HG03558 (cell line): ENCODE results near the gene ZNF212.
"Not testable (repeated sequence)": the region's sequence is repeated elsewhere in the genome, so short reads cannot be mapped to it uniquely, and the experiment has no call there.

Source experiments
- ATAC-seq: cut with Tn5 transposase; IDR thresholded peaks from one replicate; pipeline ENCODE4 v1.9.1; 2021; ENCODE audit warnings: moderate number of reproducible peaks; ENCODE audit not compliant: unreplicated experiment; ENCODE audit errors: extremely low read depth

The ZNF212 gene

GRCh38 chr7:149218469-149219420, 20.7 kb upstream of the ZNF212 start:
- no peak for ATAC-seq

GRCh38 chr7:149220534-149220933, 18.9 kb upstream of the ZNF212 start:
- ATAC-seq: no peak

- no peak for ATAC-seq
These were observed 16.3 kb upstream of the ZNF212 start for GRCh38 chr7:149223176-149223575.

GRCh38 chr7:149223761-149224160, 15.7 kb upstream of the ZNF212 start:
- ATAC-seq: no peak

GRCh38 chr7:149224352-149224751, 15.1 kb upstream of the ZNF212 start:
- no peak for ATAC-seq

- ATAC-seq: no peak
These were observed 14.3 kb upstream of the ZNF212 start for GRCh38 chr7:149225106-149225505.

- ATAC-seq: no peak
These were observed 13.8 kb upstream of the ZNF212 start for GRCh38 chr7:149225656-149226055.

GRCh38 chr7:149226366-149226765, 13.1 kb upstream of the ZNF212 start:
- not testable (repeated sequence) for ATAC-seq

GRCh38 chr7:149226840-149227494, 12.5 kb upstream of the ZNF212 start:
- no peak for ATAC-seq

DNA sequence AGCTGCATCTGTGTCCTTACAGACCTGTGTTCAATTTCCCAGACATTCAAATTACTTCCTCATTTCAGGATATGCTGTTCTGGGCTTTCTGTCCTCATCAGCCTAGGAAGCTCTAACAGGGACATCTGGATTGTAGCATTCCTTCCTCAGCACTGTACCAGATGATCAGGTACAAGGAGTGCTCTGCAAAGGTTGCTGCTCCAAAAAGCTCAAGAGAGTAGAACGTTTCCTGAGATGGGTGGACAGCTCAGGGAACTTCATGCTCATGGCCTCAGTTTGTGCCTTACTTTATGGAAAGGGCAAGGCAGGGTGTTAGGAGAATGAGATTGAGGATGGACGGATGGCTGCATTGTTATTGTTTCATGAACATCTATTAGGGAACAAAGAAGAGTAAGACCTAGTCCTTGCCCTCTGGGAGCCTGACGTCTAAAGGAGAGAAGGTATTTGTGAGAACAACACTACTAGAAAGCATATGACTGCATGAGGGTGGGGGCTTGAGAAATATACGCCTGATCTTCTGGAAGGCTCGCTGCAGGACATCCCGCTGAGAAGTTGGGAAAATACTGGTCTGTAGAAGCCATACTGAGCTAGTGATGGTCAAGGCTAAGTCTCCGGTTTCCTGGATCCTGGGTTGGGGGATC, 10.5 kb upstream of the ZNF212 start:
- ATAC-seq: no peak

DNA sequence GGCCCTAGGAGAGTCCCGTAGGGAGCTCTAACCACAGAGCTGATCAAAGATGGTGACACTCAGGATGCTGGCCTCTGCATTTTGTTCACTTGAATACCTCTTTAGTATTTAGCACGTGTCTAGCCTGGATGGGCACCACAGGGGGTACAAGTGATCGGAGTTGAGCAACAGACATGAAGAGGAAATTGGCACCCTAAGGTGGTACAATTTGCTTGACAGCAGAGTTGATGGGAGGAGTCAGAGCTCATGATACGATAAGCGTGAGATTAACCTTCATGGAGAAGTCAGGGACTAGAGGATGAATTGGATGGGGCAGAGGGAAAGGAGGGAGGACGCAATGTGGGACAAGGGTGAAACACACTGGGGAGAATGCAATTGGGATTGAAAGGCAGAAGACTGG, 9.9 kb upstream of the ZNF212 start:
- no peak for ATAC-seq

- ATAC-seq: no peak
These were observed 7.1 kb upstream of the ZNF212 start for GRCh38 chr7:149232362-149232761.

DNA sequence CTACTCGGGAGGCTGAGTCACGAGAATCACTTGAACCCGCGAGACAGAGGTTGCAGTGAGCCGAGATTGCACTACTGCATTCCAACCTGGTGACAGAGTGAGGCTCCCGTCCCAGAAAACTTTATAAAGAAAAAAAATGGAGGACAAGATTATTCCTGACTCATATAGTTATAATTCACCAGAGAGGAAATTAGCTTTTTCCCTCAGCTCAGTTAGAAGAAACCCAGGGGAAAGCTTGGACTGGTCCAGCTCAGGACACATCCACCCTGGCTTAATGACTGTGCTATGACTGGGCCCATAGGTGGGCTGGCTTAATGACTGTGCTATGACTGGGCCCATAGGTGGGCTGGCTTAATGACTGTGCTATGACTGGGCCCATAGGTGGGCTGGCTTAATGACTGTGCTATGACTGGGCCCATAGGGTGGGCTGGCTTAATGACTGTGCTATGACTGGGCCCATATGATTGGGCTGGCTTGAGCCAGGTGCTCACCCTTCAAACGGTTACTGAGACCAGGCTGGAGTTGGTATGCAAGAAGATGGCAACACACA, 5.7 kb upstream of the ZNF212 start:
- not testable (repeated sequence) for ATAC-seq

GRCh38 chr7:149237502-149237901, 1.9 kb upstream of the ZNF212 start:
- ATAC-seq: no peak

- ATAC-seq: no peak
These were observed 1.4 kb upstream of the ZNF212 start for GRCh38 chr7:149238051-149238450.

GRCh38 chr7:149240637-149241036, 1.2 kb downstream of the ZNF212 start:
- no peak for ATAC-seq

DNA sequence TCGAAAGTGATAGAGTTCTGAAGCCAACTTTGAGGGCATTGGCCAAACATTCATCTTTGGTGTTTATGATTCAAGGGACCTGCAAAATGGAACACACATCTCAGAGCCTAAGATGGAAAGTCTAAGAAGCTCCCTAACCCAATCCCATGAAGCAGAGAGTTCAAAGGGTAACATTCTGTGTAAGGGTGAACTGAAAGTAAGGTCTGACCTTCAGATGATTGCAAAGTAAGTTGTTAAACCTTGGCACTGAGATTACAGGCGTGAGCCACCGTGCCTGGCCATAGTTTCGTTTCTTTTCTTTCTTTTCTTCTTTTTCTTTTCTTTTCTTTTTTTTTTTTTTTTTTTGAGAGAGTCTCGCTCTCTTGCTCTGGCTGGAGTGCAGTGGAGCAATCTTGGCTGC, 2.2 kb downstream of the ZNF212 start:
- ATAC-seq: no peak

- no peak for ATAC-seq
These were observed 5.8 kb downstream of the ZNF212 start for GRCh38 chr7:149245244-149245643.

- no peak for ATAC-seq
These were observed 6.3 kb downstream of the ZNF212 start for GRCh38 chr7:149245744-149246143.

DNA sequence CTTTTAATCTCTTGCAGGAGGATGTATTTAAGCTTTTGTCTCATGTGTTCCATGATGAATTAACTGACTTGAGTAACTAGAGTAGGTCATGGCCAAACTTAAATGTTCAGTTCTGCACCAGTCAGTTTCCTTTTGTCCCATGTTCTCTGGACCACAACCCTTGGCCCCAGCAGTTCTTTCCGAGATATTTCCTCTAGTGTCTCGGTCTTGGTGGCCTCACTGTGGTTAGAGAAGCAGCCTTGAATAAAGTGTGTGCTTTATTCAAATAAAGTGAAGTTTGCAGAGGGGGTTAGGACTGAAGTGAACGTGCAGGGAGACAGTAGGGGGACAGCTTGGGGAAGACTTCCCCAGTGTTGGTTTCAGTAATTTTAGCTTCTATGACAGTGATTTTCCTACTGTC, 9.3 kb downstream of the ZNF212 start:
- ATAC-seq: no peak

GRCh38 chr7:149250151-149250550, 10.7 kb downstream of the ZNF212 start:
- not testable (repeated sequence) for ATAC-seq
